Activated CD8-positive, alpha-beta memory T cell treated with anti-CD3 and anti-CD28 coated beads, Interleukin-2, amount 10 ng/mL, durations not matched to agents 7 days and 5 days (primary cell): ENCODE results near the gene B3GNT4. TPM values are rescaled to one million over a fixed set of nuclear protein-coding genes. Genes with fewer than 3 reads are reported as not detected.

Experiments used
- ATAC-seq: fragments of 150-1000 bp; cut with Tn5 transposase; one replicate; pipeline ENCODE4 v1.10.0; 2021; ENCODE audit warnings: moderate library complexity
- CTCF ChIA-PET: fragments of 350-600 bp; sonication (Branson Sonifier 250); formaldehyde crosslinking; loops from one replicate; lab custom pipeline; 2021; ENCODE audit warnings: antibody characterized with exemption; lab: Charles Lee
- DNase-seq: peaks from one replicate; pipeline ENCODE4 v3.0.0-alpha.2; 2020
- H3K27ac Mint-ChIP-seq: one replicate; pipeline ENCODE4 v1.8.0; 2021; ENCODE audit warnings: mild to moderate bottlenecking, mixed read lengths
- H3K27me3 Mint-ChIP-seq: one replicate; pipeline ENCODE4 v1.8.0; 2021; ENCODE audit warnings: mixed read lengths
- H3K36me3 Mint-ChIP-seq: one replicate; pipeline ENCODE4 v1.8.0; 2021; ENCODE audit warnings: mild to moderate bottlenecking, mixed read lengths
- H3K4me1 Mint-ChIP-seq: one replicate; pipeline ENCODE4 v1.8.0; 2021; ENCODE audit warnings: mixed read lengths
- H3K4me3 Mint-ChIP-seq: one replicate; pipeline ENCODE4 v1.8.0; 2021; ENCODE audit warnings: mild to moderate bottlenecking, moderate library complexity, mixed read lengths
- H3K9me3 Mint-ChIP-seq: one replicate; pipeline ENCODE4 v1.8.0; 2022; ENCODE audit warnings: low read depth, mixed read lengths
- total RNA-seq, 2 experiments: library from RNA; stranded (reverse); gene quantifications; one replicate each; pipeline ENCODE4 v1.2.3, GENCODE V29; 2021

The B3GNT4 gene
- total RNA-seq, 2 experiments from 2014 or later: 0.19 to 0.76 TPM

- CTCF ChIA-PET: interaction anchor here (1.2 kb wide), 1 partner anchor 82 kb away, joined by 3 read pairs; no protein-coding TSS in a partner anchor
- no peaks in the 10 kb centered on the region for H3K9me3 Mint-ChIP-seq
Observed at GRCh38 chr12:122206111-122206881, 2.8 kb downstream of the B3GNT4 start.

GRCh38 chr12:122206976-122207375 lies 3.5 kb downstream of the B3GNT4 start:
- H3K27ac Mint-ChIP-seq: no peak overlapping the region
- no peak for ATAC-seq
- H3K9me3 Mint-ChIP-seq: no peaks in the 10 kb centered on the region
- no peak overlapping the region for H3K4me3 Mint-ChIP-seq
- peaks cover 27% of the 10 kb centered on the region for H3K27me3 Mint-ChIP-seq
- no peak for DNase-seq
- H3K36me3 Mint-ChIP-seq: peaks cover 22% of the 10 kb centered on the region
- CTCF ChIA-PET: no interaction called here
- H3K4me1 Mint-ChIP-seq: peaks cover 10% of the 10 kb centered on the region

More at GRCh38 chr12:122206111-122206881, 2.8 kb downstream of the B3GNT4 start:
- H3K4me3 Mint-ChIP-seq: no peak overlapping the region
- no peak overlapping the region for H3K27ac Mint-ChIP-seq
- H3K4me1 Mint-ChIP-seq: peaks cover 10% of the 10 kb centered on the region
- no peak for DNase-seq
- H3K36me3 Mint-ChIP-seq: peaks cover 16% of the 10 kb centered on the region
- no peak for ATAC-seq
- peaks cover 31% of the 10 kb centered on the region for H3K27me3 Mint-ChIP-seq

GRCh38 chr12:122207391-122207790 lies 3.9 kb downstream of the B3GNT4 start:
- peaks cover 10% of the 10 kb centered on the region for H3K4me1 Mint-ChIP-seq
- H3K36me3 Mint-ChIP-seq: peaks cover 25% of the 10 kb centered on the region
- CTCF ChIA-PET: interaction anchor here (0.5 kb wide), 1 partner anchor 156 kb away, joined by 3 read pairs; no protein-coding TSS in a partner anchor
- ATAC-seq (no peak), DNase-seq (no peak)
- H3K27ac Mint-ChIP-seq: no peak overlapping the region
- no peak overlapping the region for H3K4me3 Mint-ChIP-seq
- no peaks in the 10 kb centered on the region for H3K9me3 Mint-ChIP-seq
- peaks cover 26% of the 10 kb centered on the region for H3K27me3 Mint-ChIP-seq

GRCh38 chr12:122208073-122208820 lies 4.7 kb downstream of the B3GNT4 start:
- Mint-ChIP-seq H3K27ac (no peak overlapping the region), H3K27me3 (peaks cover 18% of the 10 kb centered on the region), H3K36me3 (peaks cover 27% of the 10 kb centered on the region), H3K4me3 (no peak overlapping the region), H3K4me1 (peaks cover 7% of the 10 kb centered on the region), H3K9me3 (no peaks in the 10 kb centered on the region)
- DNase-seq (no peak), ATAC-seq (no peak)
- CTCF ChIA-PET: interaction anchor here (0.5 kb wide), 1 partner anchor 157 kb away, joined by 3 read pairs; no protein-coding TSS in a partner anchor

GRCh38 chr12:122215771-122216170 lies 12.3 kb downstream of the B3GNT4 start:
- H3K27ac Mint-ChIP-seq: no peak overlapping the region
- CTCF ChIA-PET: interaction anchor here (0.5 to 2.2 kb wide), 6 partner anchors 12 to 83 kb away, joined by 3 to 5 read pairs (median 4); partner anchors contain the start of gene B3GNT4
- no peak for ATAC-seq

GRCh38 chr12:122216445-122216844 lies 12.9 kb downstream of the B3GNT4 start:
- DNase-seq (no peak), ATAC-seq (no peak)
- Mint-ChIP-seq H3K4me3 (no peak overlapping the region), H3K27ac (no peak overlapping the region), H3K27me3 (no peaks in the 10 kb centered on the region), H3K9me3 (no peaks in the 10 kb centered on the region), H3K4me1 (peaks cover 8% of the 10 kb centered on the region), H3K36me3 (peaks cover 56% of the 10 kb centered on the region)
- CTCF ChIA-PET: interaction anchor here (0.5 to 2.2 kb wide), 5 partner anchors 13 to 93 kb away, joined by 3 to 5 read pairs (median 5); partner anchors contain the start of gene B3GNT4

More at GRCh38 chr12:122215771-122216170, 12.3 kb downstream of the B3GNT4 start:
- H3K9me3 Mint-ChIP-seq: no peaks in the 10 kb centered on the region
- H3K36me3 Mint-ChIP-seq: peaks cover 56% of the 10 kb centered on the region
- H3K27me3 Mint-ChIP-seq: no peaks in the 10 kb centered on the region
- no peak overlapping the region for H3K4me3 Mint-ChIP-seq
- no peak for DNase-seq
- peaks cover 4% of the 10 kb centered on the region for H3K4me1 Mint-ChIP-seq

- Mint-ChIP-seq H3K27ac (peak within 1 kb of the TSS; percentile 91), H3K9me3 (no peaks in the 10 kb centered on the region), H3K4me3 (peak within 1 kb of the TSS; percentile 85), H3K36me3 (peaks cover 17% of the 10 kb centered on the region), H3K27me3 (no peaks in the 10 kb centered on the region), H3K4me1 (peaks cover 45% of the 10 kb centered on the region)
- DNase-seq: peak; percentile 100
- CTCF ChIA-PET: interaction anchor here (0.6 to 3.6 kb wide), 10 partner anchors 12 to 246 kb away, joined by 3 to 34 read pairs (median 4); partner anchors contain the start of gene VPS33A
- ATAC-seq: peak; percentile 91
Observed at GRCh38 chr12:122225683-122226365, 22.3 kb downstream of the B3GNT4 start, which contains the start of gene DIABLO. Gene DIABLO (minus strand): TSS chr12:122226052. CDS start chr12:122226014, 38 bp downstream.

GRCh38 chr12:122226366-122227125 lies 23.0 kb downstream of the B3GNT4 start:
- Mint-ChIP-seq H3K27ac (peak overlapping the region; percentile 86), H3K9me3 (no peaks in the 10 kb centered on the region), H3K27me3 (no peaks in the 10 kb centered on the region), H3K4me3 (peak overlapping the region; percentile 85), H3K36me3 (peaks cover 13% of the 10 kb centered on the region), H3K4me1 (peaks cover 41% of the 10 kb centered on the region)
- DNase-seq (no peak), ATAC-seq (peak; percentile 66)
- CTCF ChIA-PET: interaction anchor here (0.6 to 3.6 kb wide), 14 partner anchors 9 to 245 kb away, joined by 3 to 34 read pairs (median 4); partner anchors contain the start of gene VPS33A

- no peaks in the 10 kb centered on the region for H3K9me3 Mint-ChIP-seq
- peak; percentile 84 for DNase-seq
- H3K27ac Mint-ChIP-seq: peak overlapping the region; percentile 86
- H3K27me3 Mint-ChIP-seq: no peaks in the 10 kb centered on the region
- H3K4me1 Mint-ChIP-seq: peaks cover 39% of the 10 kb centered on the region
- peaks cover 9% of the 10 kb centered on the region for H3K36me3 Mint-ChIP-seq
- H3K4me3 Mint-ChIP-seq: peak overlapping the region; percentile 85
- CTCF ChIA-PET: interaction anchor here (1.0 to 3.6 kb wide), 8 partner anchors 9 to 61 kb away, joined by 3 to 34 read pairs (median 4); partner anchors contain the start of gene VPS33A
- peak; percentile 16 for ATAC-seq
Observed at GRCh38 chr12:122227341-122227740, 23.8 kb downstream of the B3GNT4 start.

- CTCF ChIA-PET: interaction anchor here (3.4 to 3.6 kb wide), 2 partner anchors 16 to 38 kb away, joined by 33 to 34 read pairs; partner anchors contain the start of gene VPS33A
- H3K36me3 Mint-ChIP-seq: peaks cover 8% of the 10 kb centered on the region
- no peaks in the 10 kb centered on the region for H3K9me3 Mint-ChIP-seq
- peak overlapping the region; percentile 86 for H3K27ac Mint-ChIP-seq
- ATAC-seq: no peak
- H3K4me3 Mint-ChIP-seq: peak overlapping the region; percentile 85
- DNase-seq: no peak
- H3K27me3 Mint-ChIP-seq: no peaks in the 10 kb centered on the region
- peaks cover 35% of the 10 kb centered on the region for H3K4me1 Mint-ChIP-seq
Observed at GRCh38 chr12:122228092-122228491, 24.6 kb downstream of the B3GNT4 start.

- no peak for ATAC-seq
- Mint-ChIP-seq H3K4me1 (peaks cover 20% of the 10 kb centered on the region), H3K27ac (no peak overlapping the region), H3K4me3 (no peak overlapping the region), H3K36me3 (peaks cover 14% of the 10 kb centered on the region), H3K9me3 (no peaks in the 10 kb centered on the region), H3K27me3 (no peaks in the 10 kb centered on the region)
- CTCF ChIA-PET: interaction anchor here (0.8 to 2.7 kb wide), 3 partner anchors 13 to 169 kb away, joined by 3 to 8 read pairs (median 7); partner anchors contain the start of gene VPS33A
- DNase-seq: no peak
Observed at GRCh38 chr12:122230798-122231197, 27.3 kb downstream of the B3GNT4 start.

GRCh38 chr12:122232691-122233090 lies 29.2 kb downstream of the B3GNT4 start:
- Mint-ChIP-seq H3K27me3 (no peaks in the 10 kb centered on the region), H3K4me3 (no peak overlapping the region), H3K4me1 (peaks cover 8% of the 10 kb centered on the region), H3K36me3 (peaks cover 15% of the 10 kb centered on the region), H3K27ac (no peak overlapping the region), H3K9me3 (no peaks in the 10 kb centered on the region)
- ATAC-seq: no peak
- CTCF ChIA-PET: interaction anchor here (0.8 to 1.1 kb wide), 2 partner anchors 13 to 238 kb away, joined by 3 read pairs; no protein-coding TSS in a partner anchor
- DNase-seq: no peak
